Activated T-cell treated with anti-CD3 and anti-CD28 coated beads, Interleukin-2, amount 50 U/mL, for 72 hours (primary cell): Measurements from ENCODE around the gene PITHD1. TPM values are rescaled to one million over a fixed set of nuclear protein-coding genes. Genes with fewer than 3 reads are reported as not detected.
"Not testable (repeated sequence)": the region's sequence is repeated elsewhere in the genome, so short reads cannot be mapped to it uniquely, and the experiment has no call there.

ENCODE experiments used
- ATAC-seq, 2 donors: fragments of 150-1000 bp; cut with Tn5 transposase; replicated peaks in 1 of 2; 2 replicates each; pipeline ENCODE4 v1.10.0; 2021; ENCODE audit warnings: moderate library complexity in 2 of 2, mild to moderate bottlenecking in 1 of 2
- DNase-seq, 2 donors: peaks; one replicate each; pipeline ENCODE4 v3.0.0; 2021 to 2022; ENCODE audit warnings: mixed read lengths in 1 of 2
- H3K27ac Mint-ChIP-seq: one replicate; pipeline ENCODE4 v1.8.0; 2022; ENCODE audit warnings: mild to moderate bottlenecking, moderate library complexity, mixed read lengths
- H3K27me3 Mint-ChIP-seq: one replicate; pipeline ENCODE4 v1.8.0; 2022; ENCODE audit warnings: low read depth, mixed read lengths
- H3K36me3 Mint-ChIP-seq, 2 donors: one replicate each; pipeline ENCODE4 v1.8.0; 2022; ENCODE audit warnings: mixed read lengths in 2 of 2, mild to moderate bottlenecking in 1 of 2; ENCODE audit not compliant: insufficient read depth in 2 of 2
- H3K4me1 Mint-ChIP-seq: one replicate; pipeline ENCODE4 v1.8.0; 2022; ENCODE audit warnings: low read depth, mixed read lengths
- H3K4me3 Mint-ChIP-seq, 2 donors: one replicate each; pipeline ENCODE4 v1.8.0; 2022; ENCODE audit warnings: mild to moderate bottlenecking in 2 of 2, mixed read lengths in 2 of 2, moderate library complexity in 2 of 2
- H3K9me3 Mint-ChIP-seq, 2 donors: one replicate each; pipeline ENCODE4 v1.8.0; 2022; ENCODE audit warnings: mixed read lengths in 2 of 2
- total RNA-seq, 2 donors: library from RNA; stranded (reverse); gene quantifications; one replicate each; pipeline ENCODE4 v1.2.3, GENCODE V29; 2022

The PITHD1 gene
- total RNA-seq, 2 donors from 2014 or later, result 83.2 to 107 TPM

- H3K4me3 Mint-ChIP-seq, result no peak overlapping the region
- ATAC-seq, result no peak
- peaks cover 12% of the 10 kb centered on the region for H3K4me1 Mint-ChIP-seq
- H3K36me3 Mint-ChIP-seq, result peaks cover 13 to 35% of the 10 kb centered on the region in 2 donors
- no peaks in the 10 kb centered on the region for H3K9me3 Mint-ChIP-seq
- no peak for DNase-seq
- H3K27me3 Mint-ChIP-seq, result no peaks in the 10 kb centered on the region
- no peak overlapping the region for H3K27ac Mint-ChIP-seq
Observed at GRCh38 chr1:23752909-23753308, 25.3 kb upstream of the PITHD1 start.

GRCh38 chr1:23756676-23757075 is 21.5 kb upstream of the PITHD1 start:
- Mint-ChIP-seq H3K9me3 (no peaks in the 10 kb centered on the region), H3K36me3 (peaks cover 7 to 30% of the 10 kb centered on the region in 2 donors)

GRCh38 chr1:23757812-23758211 is 20.4 kb upstream of the PITHD1 start:
- Mint-ChIP-seq H3K36me3 (peaks cover 7 to 32% of the 10 kb centered on the region in 2 donors), H3K4me1 (peaks cover 5% of the 10 kb centered on the region), H3K27me3 (no peaks in the 10 kb centered on the region), H3K9me3 (no peaks in the 10 kb centered on the region), H3K4me3 (no peak overlapping the region), H3K27ac (no peak overlapping the region)
- ATAC-seq (no peak), DNase-seq (no peak)

More at GRCh38 chr1:23756676-23757075, 21.5 kb upstream of the PITHD1 start:
- H3K4me3 Mint-ChIP-seq, result no peak overlapping the region
- DNase-seq, result no peak
- H3K4me1 Mint-ChIP-seq, result peaks cover 5% of the 10 kb centered on the region
- ATAC-seq, result peak in 1 of 2 donors; percentile 24
- H3K27me3 Mint-ChIP-seq, result no peaks in the 10 kb centered on the region
- no peak overlapping the region for H3K27ac Mint-ChIP-seq

- no peak overlapping the region for H3K27ac Mint-ChIP-seq
- DNase-seq (no peak), ATAC-seq (no peak)
- H3K27me3 Mint-ChIP-seq, result no peaks in the 10 kb centered on the region
- H3K9me3 Mint-ChIP-seq, result no peaks in the 10 kb centered on the region
- H3K4me3 Mint-ChIP-seq, result no peak overlapping the region
- peaks cover 5 to 28% of the 10 kb centered on the region in 2 donors for H3K36me3 Mint-ChIP-seq
- peaks cover 5% of the 10 kb centered on the region for H3K4me1 Mint-ChIP-seq
Observed at GRCh38 chr1:23759277-23759676, 18.9 kb upstream of the PITHD1 start.

- Mint-ChIP-seq H3K4me3 (no peak overlapping the region), H3K9me3 (no peaks in the 10 kb centered on the region), H3K4me1 (peaks cover 5% of the 10 kb centered on the region), H3K36me3 (peaks cover 3 to 17% of the 10 kb centered on the region in 2 donors), H3K27me3 (no peaks in the 10 kb centered on the region), H3K27ac (no peak overlapping the region)
- ATAC-seq (no peak), DNase-seq (no peak)
Observed at GRCh38 chr1:23763041-23763577, 15.1 kb upstream of the PITHD1 start.

GRCh38 chr1:23768733-23769132 is 9.5 kb upstream of the PITHD1 start:
- no peaks in the 10 kb centered on the region for H3K27me3 Mint-ChIP-seq
- DNase-seq (no peak), ATAC-seq (no peak)
- peaks cover 7% of the 10 kb centered on the region for H3K4me1 Mint-ChIP-seq
- H3K36me3 Mint-ChIP-seq, result peaks cover 0 to 4% of the 10 kb centered on the region in 2 donors
- no peak overlapping the region for H3K4me3 Mint-ChIP-seq
- no peak overlapping the region for H3K27ac Mint-ChIP-seq
- H3K9me3 Mint-ChIP-seq, result no peaks in the 10 kb centered on the region

GRCh38 chr1:23772049-23772853 is 6.0 kb upstream of the PITHD1 start:
- DNase-seq (peak; percentile 88 to 89), ATAC-seq (peak; percentile 96)
- peaks cover 37% of the 10 kb centered on the region for H3K4me1 Mint-ChIP-seq
- no peaks in the 10 kb centered on the region for H3K36me3 Mint-ChIP-seq
- H3K9me3 Mint-ChIP-seq, result no peaks in the 10 kb centered on the region
- no peak overlapping the region for H3K27ac Mint-ChIP-seq
- H3K27me3 Mint-ChIP-seq, result no peaks in the 10 kb centered on the region
- no peak overlapping the region for H3K4me3 Mint-ChIP-seq

GRCh38 chr1:23772854-23773242 is 5.4 kb upstream of the PITHD1 start:
- no peaks in the 10 kb centered on the region for H3K27me3 Mint-ChIP-seq
- DNase-seq (no peak), ATAC-seq (no peak)
- H3K4me1 Mint-ChIP-seq, result peaks cover 42% of the 10 kb centered on the region
- no peak overlapping the region for H3K4me3 Mint-ChIP-seq
- no peak overlapping the region for H3K27ac Mint-ChIP-seq
- no peaks in the 10 kb centered on the region for H3K36me3 Mint-ChIP-seq
- H3K9me3 Mint-ChIP-seq, result no peaks in the 10 kb centered on the region

GRCh38 chr1:23774174-23774880 is 3.9 kb upstream of the PITHD1 start:
- Mint-ChIP-seq H3K27me3 (no peaks in the 10 kb centered on the region), H3K4me3 (no peak overlapping the region)

GRCh38 chr1:23776217-23776616 is 2.0 kb upstream of the PITHD1 start:
- Mint-ChIP-seq H3K9me3 (no peaks in the 10 kb centered on the region), H3K27ac (no peak overlapping the region), H3K36me3 (no peaks in the 10 kb centered on the region), H3K4me3 (peak overlapping the region in 1 of 2 donors; percentile 83), H3K4me1 (peaks cover 55% of the 10 kb centered on the region), H3K27me3 (no peaks in the 10 kb centered on the region)
- no peak for ATAC-seq
- DNase-seq, result no peak

More at GRCh38 chr1:23774174-23774880, 3.9 kb upstream of the PITHD1 start:
- no peaks in the 10 kb centered on the region for H3K36me3 Mint-ChIP-seq
- H3K9me3 Mint-ChIP-seq, result no peaks in the 10 kb centered on the region
- H3K4me1 Mint-ChIP-seq, result peaks cover 44% of the 10 kb centered on the region
- DNase-seq, result no peak
- no peak for ATAC-seq
- no peak overlapping the region for H3K27ac Mint-ChIP-seq

GRCh38 chr1:23779826-23780371 is 1.7 kb downstream of the PITHD1 start:
- Mint-ChIP-seq H3K4me1 (peaks cover 48% of the 10 kb centered on the region), H3K27me3 (no peaks in the 10 kb centered on the region), H3K9me3 (no peaks in the 10 kb centered on the region), H3K27ac (peak overlapping the region; percentile 93), H3K4me3 (peak overlapping the region; percentile 71 to 83), H3K36me3 (peaks cover 0 to 7% of the 10 kb centered on the region in 2 donors)
- DNase-seq (no peak), ATAC-seq (peak; percentile 43 to 47)

- peaks cover 22% of the 10 kb centered on the region for H3K4me1 Mint-ChIP-seq
- peaks cover 2 to 24% of the 10 kb centered on the region in 2 donors for H3K36me3 Mint-ChIP-seq
- not testable (repeated sequence) for H3K9me3 Mint-ChIP-seq, H3K27me3 Mint-ChIP-seq, ATAC-seq, H3K27ac Mint-ChIP-seq, DNase-seq, H3K4me3 Mint-ChIP-seq
Observed at GRCh38 chr1:23783141-23783540, 4.9 kb downstream of the PITHD1 start.

- H3K36me3 Mint-ChIP-seq, result peaks cover 2 to 30% of the 10 kb centered on the region in 2 donors
- H3K9me3 Mint-ChIP-seq, result no peaks in the 10 kb centered on the region
- H3K27ac Mint-ChIP-seq, result no peak overlapping the region
- no peaks in the 10 kb centered on the region for H3K27me3 Mint-ChIP-seq
- ATAC-seq (no peak), DNase-seq (no peak)
- H3K4me3 Mint-ChIP-seq, result no peak overlapping the region
- H3K4me1 Mint-ChIP-seq, result peaks cover 15% of the 10 kb centered on the region
Observed at GRCh38 chr1:23784846-23785245, 6.6 kb downstream of the PITHD1 start.
